Osteoblast (primary cell): ENCODE results near the gene IL1RL2. TPM values are rescaled to one million over a fixed set of nuclear protein-coding genes. Genes with fewer than 3 reads are reported as not detected.

Experiments
- DNase-seq: peaks from one replicate; pipeline ENCODE4 v3.0.0; 2011; ENCODE audit warnings: low spot score, mixed read lengths; ENCODE audit not compliant: insufficient read length; ENCODE audit errors: missing footprints
- H2AFZ ChIP-seq: 2 replicates; pipeline ENCODE4 v1.6.0; 2011; ENCODE audit warnings: mild to moderate bottlenecking, low read length
- H3K27ac ChIP-seq: 2 replicates; pipeline ENCODE4 v1.5.1; 2011; ENCODE audit warnings: mild to moderate bottlenecking, low read depth, low read length, moderate library complexity
- H3K27me3 ChIP-seq: 2 replicates; pipeline ENCODE4 v1.6.0; 2012; ENCODE audit warnings: mild to moderate bottlenecking, control low read depth, inconsistent platforms, low read length, moderate library complexity; ENCODE audit not compliant: insufficient read depth
- H3K36me3 ChIP-seq: 2 replicates; pipeline ENCODE4 v1.5.1; 2011; ENCODE audit warnings: mild to moderate bottlenecking, low read length, control low read depth, moderate library complexity; ENCODE audit not compliant: insufficient read depth
- H3K4me1 ChIP-seq: 2 replicates; pipeline ENCODE4 v1.5.1; 2011; ENCODE audit warnings: mild to moderate bottlenecking, low read length, control low read depth, moderate library complexity; ENCODE audit not compliant: insufficient read depth
- H3K4me2 ChIP-seq: 2 replicates; pipeline ENCODE4 v1.6.0; 2011; ENCODE audit warnings: mild to moderate bottlenecking, low read length; ENCODE audit not compliant: insufficient read depth
- H3K4me3 ChIP-seq: fragments of 200-600 bp; sonication (generic); 3 replicates; pipeline ENCODE4 v1.5.1; 2012; ENCODE audit warnings: mild to moderate bottlenecking, low read length, inconsistent platforms; ENCODE audit not compliant: insufficient read depth
- H3K79me2 ChIP-seq: 2 replicates; pipeline ENCODE4 v1.6.0; 2012; ENCODE audit warnings: mild to moderate bottlenecking, low read length, control low read depth, inconsistent platforms; ENCODE audit not compliant: insufficient read depth
- H3K9me3 ChIP-seq: 2 replicates; pipeline ENCODE4 v1.5.1; 2011; ENCODE audit warnings: low read depth, low read length, control low read depth
- H4K20me1 ChIP-seq: 2 replicates; pipeline ENCODE4 v1.6.0; 2012; ENCODE audit warnings: mild to moderate bottlenecking, low read length, control low read depth; ENCODE audit not compliant: insufficient read depth
- CTCF ChIP-seq: IDR thresholded peaks from 2 replicates; pipeline ENCODE4 v1.5.1; 2011; ENCODE audit warnings: mild to moderate bottlenecking, low read depth, low read length, moderate library complexity; ENCODE audit errors: extremely low read depth
- total RNA-seq: library from RNA; depleted of rRNA; stranded (reverse); fragments of >200 nt; gene quantifications from 2 replicates; pipeline ENCODE4 v1.2.3, GENCODE V29; 2012

The IL1RL2 gene
- total RNA-seq, 1 donor, result 0.72 TPM

- no peak for TF ChIP-seq CTCF
- H3K27ac ChIP-seq, result no peak overlapping the region
- peak overlapping the region; percentile 15 for H3K4me3 ChIP-seq
- H4K20me1 ChIP-seq, result no peaks in the 10 kb centered on the region
- no peaks in the 10 kb centered on the region for H3K36me3 ChIP-seq
- DNase-seq, result peak; percentile 94
- H3K27me3 ChIP-seq, result no peaks in the 10 kb centered on the region
- H3K4me2 ChIP-seq, result peak overlapping the region; percentile 37
- no peaks in the 10 kb centered on the region for H3K79me2 ChIP-seq
- H3K9me3 ChIP-seq, result no peaks in the 10 kb centered on the region
- H3K4me1 ChIP-seq, result peaks cover 2% of the 10 kb centered on the region
- H2AFZ ChIP-seq, result peak overlapping the region; percentile 73
Observed at GRCh38 chr2:102245266-102246151, 58.7 kb downstream of the IL1RL2 start.

- Histone ChIP-seq H2AFZ (no peak overlapping the region), H3K4me2 (no peak overlapping the region), H4K20me1 (no peaks in the 10 kb centered on the region), H3K4me3 (no peak overlapping the region), H3K36me3 (no peaks in the 10 kb centered on the region), H3K27ac (no peak overlapping the region), H3K27me3 (no peaks in the 10 kb centered on the region), H3K4me1 (peaks cover 4% of the 10 kb centered on the region), H3K79me2 (no peaks in the 10 kb centered on the region), H3K9me3 (no peaks in the 10 kb centered on the region)
- no peak for DNase-seq
- no peak for TF ChIP-seq CTCF
Observed at GRCh38 chr2:102250278-102250821, 63.5 kb downstream of the IL1RL2 start.

GRCh38 chr2:102251042-102251848, 64.4 kb downstream of the IL1RL2 start:
- H3K4me2 ChIP-seq, result peak overlapping the region; percentile 87
- H3K79me2 ChIP-seq, result no peaks in the 10 kb centered on the region
- H3K4me3 ChIP-seq, result peak overlapping the region; percentile 69
- no peak overlapping the region for H3K27ac ChIP-seq
- peak; percentile 42 for TF ChIP-seq CTCF
- no peaks in the 10 kb centered on the region for H4K20me1 ChIP-seq
- H3K36me3 ChIP-seq, result no peaks in the 10 kb centered on the region
- H3K27me3 ChIP-seq, result no peaks in the 10 kb centered on the region
- peaks cover 4% of the 10 kb centered on the region for H3K4me1 ChIP-seq
- H3K9me3 ChIP-seq, result no peaks in the 10 kb centered on the region
- peak overlapping the region; percentile 92 for H2AFZ ChIP-seq
- peak; percentile 86 for DNase-seq
